ENCODE results near the gene R3HDM2.

R3HDM2 gene

DNA sequence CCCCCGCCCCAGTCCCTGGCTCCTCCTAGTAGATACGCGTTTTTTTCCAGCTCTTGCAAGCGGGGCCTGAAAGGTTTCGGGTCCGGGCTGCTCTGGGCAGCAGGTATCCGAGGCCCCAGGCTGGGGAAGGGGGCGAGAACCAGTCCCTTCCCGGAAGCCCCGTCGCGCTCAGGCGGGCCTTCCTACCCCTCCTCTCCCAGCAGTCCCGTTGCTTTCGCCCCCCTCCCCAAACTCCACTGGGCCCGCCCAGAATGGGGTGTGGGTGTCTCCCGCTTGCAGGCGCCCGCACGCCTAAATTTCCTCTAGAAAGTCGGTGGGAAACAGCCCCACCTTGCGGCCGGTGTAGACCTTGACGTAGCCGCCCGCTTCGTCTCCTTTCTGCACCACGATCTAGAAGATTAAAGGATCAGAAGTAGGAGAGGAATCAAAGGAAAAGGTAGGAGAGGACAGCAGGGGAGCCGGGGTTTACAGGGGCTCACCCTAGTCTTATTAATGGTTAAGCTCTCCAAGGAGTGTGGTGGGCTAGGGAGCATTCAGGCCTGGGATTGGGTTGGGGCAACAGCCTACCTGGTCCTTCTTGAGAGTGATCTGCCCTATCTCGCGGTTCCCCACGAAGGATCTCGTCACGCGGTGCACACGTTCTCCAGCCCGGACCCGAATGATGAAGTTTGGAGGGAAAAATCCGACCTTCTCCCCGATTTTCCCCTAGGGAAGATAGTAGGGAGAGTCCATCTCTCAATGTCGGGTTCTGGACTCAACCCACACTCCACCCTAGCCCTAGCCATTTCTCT lies 187.1 kb downstream of the R3HDM2 start:
- peaks cover 35% of the 10 kb centered on the region for H3K27me3 ChIP-seq (ENCODE audit: insufficient read depth, low read length)
- H4K12ac ChIP-seq (ENCODE audit: low read depth, low read length), result no peak overlapping the region
- no peak overlapping the region for H2BK5ac ChIP-seq (ENCODE audit: low read depth, low read length, poor library complexity)
- no peaks in the 10 kb centered on the region for H3K9me3 ChIP-seq (ENCODE audit: insufficient read depth, low read depth, low read length)
- no peak overlapping the region for H3K18ac ChIP-seq (ENCODE audit: low read length)
- no peaks in the 10 kb centered on the region for H3K79me2 ChIP-seq (ENCODE audit: control insufficient read depth, insufficient read depth, low read length, poor library complexity)
- H2AK5ac ChIP-seq (ENCODE audit: low read length), result no peak overlapping the region
- no peak overlapping the region for H3K27ac ChIP-seq (ENCODE audit: low read depth, low read length)
- H3K9ac ChIP-seq (ENCODE audit: low read length), result no peak overlapping the region
- no peak overlapping the region for H3K23ac ChIP-seq (ENCODE audit: low read length)
- no peak overlapping the region for H3K14ac ChIP-seq (ENCODE audit: low read length)
- no peak overlapping the region for H4K8ac ChIP-seq (ENCODE audit: low read depth, low read length)
- H2BK12ac ChIP-seq (ENCODE audit: low read length), result no peak overlapping the region
- H2AFZ ChIP-seq (ENCODE audit: insufficient read depth, low read length, poor library complexity), result peak overlapping the region; percentile 45
- no peak overlapping the region for H4K91ac ChIP-seq (ENCODE audit: low read depth, low read length)
- no peak overlapping the region for H3K4me3 ChIP-seq (ENCODE audit: low read depth, low read length)
- no CpG with 5 or more reads among the region's 41 CpGs for WGBS (ENCODE audit: extremely low coverage, insufficient coverage, insufficient read length)
- no peak overlapping the region for H2BK120ac ChIP-seq (ENCODE audit: insufficient read depth, low read length, poor library complexity)
- peak; percentile 81 to 90 for DNase-seq
- H3K4me1 ChIP-seq (ENCODE audit: control insufficient read depth in 1 of 2, insufficient read depth in 2 of 2, low read length in 2 of 2), result peaks cover 20 to 24% of the 10 kb centered on the region in 2 experiments
- H3K4me2 ChIP-seq (ENCODE audit: low read length), result peak overlapping the region; percentile 58
- peaks cover 2% of the 10 kb centered on the region for H3K79me1 ChIP-seq (ENCODE audit: low read length)
- no peaks in the 10 kb centered on the region for H3K36me3 ChIP-seq (ENCODE audit: control insufficient read depth in 1 of 2, insufficient read depth in 2 of 2, low read length in 2 of 2)
- no peak overlapping the region for H3K4ac ChIP-seq (ENCODE audit: low read depth, low read length)

DNA sequence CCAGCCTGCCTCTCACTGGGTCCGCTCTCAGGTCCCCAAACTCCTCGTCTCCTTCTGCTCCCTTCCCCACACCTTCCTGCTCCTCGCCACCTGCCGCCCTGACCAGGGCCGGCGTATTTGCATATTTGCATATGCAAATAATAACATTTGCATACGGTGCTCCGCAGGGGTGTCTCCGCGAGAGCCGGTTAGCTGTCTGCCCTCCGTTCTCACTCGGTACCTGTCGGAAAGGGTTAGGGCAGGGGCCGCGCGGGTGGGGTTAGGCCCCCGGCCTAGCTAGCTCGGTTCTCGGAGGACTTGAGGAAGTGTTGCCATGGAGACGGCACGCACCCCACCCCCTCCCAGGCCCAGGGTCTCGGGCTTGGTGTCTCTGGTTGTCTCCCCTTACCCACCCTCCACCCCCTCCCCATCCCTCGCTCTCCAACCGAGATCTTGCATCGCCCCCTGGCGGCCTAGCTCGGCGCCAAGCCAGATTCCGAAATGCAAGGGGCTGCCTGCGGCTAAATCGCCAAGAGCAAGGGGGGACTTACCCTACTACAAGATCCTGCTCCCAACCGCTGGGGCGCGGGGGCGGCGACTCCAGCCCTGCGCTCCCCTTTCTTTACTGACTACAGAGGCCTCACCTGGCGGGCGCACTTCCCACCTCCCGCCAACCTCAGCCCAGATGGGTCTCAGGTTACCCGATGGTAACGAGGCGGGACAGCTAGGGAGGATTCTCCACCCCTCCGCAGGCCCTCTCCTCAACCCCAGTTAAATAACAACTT lies 188.0 kb downstream of the R3HDM2 start:
- Histone ChIP-seq H3K23ac (ENCODE audit: low read length) (no peak overlapping the region), H3K4ac (ENCODE audit: low read depth, low read length) (no peak overlapping the region), H2BK5ac (ENCODE audit: low read depth, low read length, poor library complexity) (no peak overlapping the region), H3K9me3 (ENCODE audit: insufficient read depth, low read depth, low read length) (no peaks in the 10 kb centered on the region), H2BK120ac (ENCODE audit: insufficient read depth, low read length, poor library complexity) (no peak overlapping the region), H2AFZ (ENCODE audit: insufficient read depth, low read length, poor library complexity) (peak overlapping the region; percentile 43), H2AK5ac (ENCODE audit: low read length) (no peak overlapping the region), H3K27me3 (ENCODE audit: insufficient read depth, low read length) (peaks cover 44% of the 10 kb centered on the region), H3K79me1 (ENCODE audit: low read length) (peaks cover 2% of the 10 kb centered on the region), H4K12ac (ENCODE audit: low read depth, low read length) (peak overlapping the region; percentile 48), H3K4me3 (ENCODE audit: low read depth, low read length) (peak overlapping the region; percentile 29), H4K8ac (ENCODE audit: low read depth, low read length) (no peak overlapping the region), H3K14ac (ENCODE audit: low read length) (no peak overlapping the region), H3K9ac (ENCODE audit: low read length) (no peak overlapping the region), H3K18ac (ENCODE audit: low read length) (no peak overlapping the region), H2BK12ac (ENCODE audit: low read length) (no peak overlapping the region), H3K27ac (ENCODE audit: low read depth, low read length) (no peak overlapping the region), H3K4me2 (ENCODE audit: low read length) (peak overlapping the region; percentile 58), H4K91ac (ENCODE audit: low read depth, low read length) (no peak overlapping the region), H3K36me3 (ENCODE audit: control insufficient read depth in 1 of 2, insufficient read depth in 2 of 2, low read length in 2 of 2) (no peaks in the 10 kb centered on the region), H3K4me1 (ENCODE audit: control insufficient read depth in 1 of 2, insufficient read depth in 2 of 2, low read length in 2 of 2) (peaks cover 20 to 31% of the 10 kb centered on the region in 2 experiments), H3K79me2 (ENCODE audit: control insufficient read depth, insufficient read depth, low read length, poor library complexity) (peaks cover 2% of the 10 kb centered on the region)
- DNase-seq, result peak; percentile 37 to 73
- WGBS (ENCODE audit: extremely low coverage, insufficient coverage, insufficient read length), result no CpG with 5 or more reads among the region's 45 CpGs

DNA sequence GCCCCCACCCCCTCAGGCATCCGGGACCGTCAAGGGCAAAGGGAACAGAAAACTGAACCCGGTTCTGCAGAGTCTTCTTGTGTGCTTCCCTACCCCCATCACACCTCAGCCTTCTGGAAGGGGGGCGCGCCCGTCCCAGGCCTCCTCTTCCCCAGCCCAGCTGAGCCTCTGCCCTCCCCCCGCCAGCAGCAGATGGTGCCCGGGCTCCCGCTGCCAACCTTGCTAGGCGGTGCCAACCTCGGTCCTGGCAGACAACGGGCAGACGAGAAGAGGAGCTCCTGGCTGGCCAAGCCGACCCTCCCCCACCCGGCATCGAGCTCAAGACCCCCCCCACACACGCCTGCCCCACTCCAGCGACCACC lies 188.5 kb downstream of the R3HDM2 start:
- Histone ChIP-seq H3K18ac (ENCODE audit: low read length) (no peak overlapping the region), H3K14ac (ENCODE audit: low read length) (no peak overlapping the region), H2BK5ac (ENCODE audit: low read depth, low read length, poor library complexity) (no peak overlapping the region), H3K4me2 (ENCODE audit: low read length) (peak overlapping the region; percentile 58), H3K23ac (ENCODE audit: low read length) (no peak overlapping the region), H4K91ac (ENCODE audit: low read depth, low read length) (no peak overlapping the region), H3K4me3 (ENCODE audit: low read depth, low read length) (no peak overlapping the region), H2AK5ac (ENCODE audit: low read length) (no peak overlapping the region), H2BK120ac (ENCODE audit: insufficient read depth, low read length, poor library complexity) (no peak overlapping the region), H3K36me3 (ENCODE audit: control insufficient read depth in 1 of 2, insufficient read depth in 2 of 2, low read length in 2 of 2) (no peaks in the 10 kb centered on the region), H4K12ac (ENCODE audit: low read depth, low read length) (no peak overlapping the region), H3K27ac (ENCODE audit: low read depth, low read length) (no peak overlapping the region), H3K4ac (ENCODE audit: low read depth, low read length) (no peak overlapping the region), H4K8ac (ENCODE audit: low read depth, low read length) (no peak overlapping the region), H3K4me1 (ENCODE audit: control insufficient read depth in 1 of 2, insufficient read depth in 2 of 2, low read length in 2 of 2) (peaks cover 20 to 33% of the 10 kb centered on the region in 2 experiments), H3K9me3 (ENCODE audit: insufficient read depth, low read depth, low read length) (peaks cover 2% of the 10 kb centered on the region), H3K79me1 (ENCODE audit: low read length) (peaks cover 2% of the 10 kb centered on the region), H2AFZ (ENCODE audit: insufficient read depth, low read length, poor library complexity) (no peak overlapping the region), H3K27me3 (ENCODE audit: insufficient read depth, low read length) (peaks cover 49% of the 10 kb centered on the region), H2BK12ac (ENCODE audit: low read length) (no peak overlapping the region), H3K9ac (ENCODE audit: low read length) (no peak overlapping the region), H3K79me2 (ENCODE audit: control insufficient read depth, insufficient read depth, low read length, poor library complexity) (peaks cover 2% of the 10 kb centered on the region)
- DNase-seq, result no peak
- WGBS (ENCODE audit: extremely low coverage, insufficient coverage, insufficient read length), result no CpG with 5 or more reads among the region's 18 CpGs

DNA sequence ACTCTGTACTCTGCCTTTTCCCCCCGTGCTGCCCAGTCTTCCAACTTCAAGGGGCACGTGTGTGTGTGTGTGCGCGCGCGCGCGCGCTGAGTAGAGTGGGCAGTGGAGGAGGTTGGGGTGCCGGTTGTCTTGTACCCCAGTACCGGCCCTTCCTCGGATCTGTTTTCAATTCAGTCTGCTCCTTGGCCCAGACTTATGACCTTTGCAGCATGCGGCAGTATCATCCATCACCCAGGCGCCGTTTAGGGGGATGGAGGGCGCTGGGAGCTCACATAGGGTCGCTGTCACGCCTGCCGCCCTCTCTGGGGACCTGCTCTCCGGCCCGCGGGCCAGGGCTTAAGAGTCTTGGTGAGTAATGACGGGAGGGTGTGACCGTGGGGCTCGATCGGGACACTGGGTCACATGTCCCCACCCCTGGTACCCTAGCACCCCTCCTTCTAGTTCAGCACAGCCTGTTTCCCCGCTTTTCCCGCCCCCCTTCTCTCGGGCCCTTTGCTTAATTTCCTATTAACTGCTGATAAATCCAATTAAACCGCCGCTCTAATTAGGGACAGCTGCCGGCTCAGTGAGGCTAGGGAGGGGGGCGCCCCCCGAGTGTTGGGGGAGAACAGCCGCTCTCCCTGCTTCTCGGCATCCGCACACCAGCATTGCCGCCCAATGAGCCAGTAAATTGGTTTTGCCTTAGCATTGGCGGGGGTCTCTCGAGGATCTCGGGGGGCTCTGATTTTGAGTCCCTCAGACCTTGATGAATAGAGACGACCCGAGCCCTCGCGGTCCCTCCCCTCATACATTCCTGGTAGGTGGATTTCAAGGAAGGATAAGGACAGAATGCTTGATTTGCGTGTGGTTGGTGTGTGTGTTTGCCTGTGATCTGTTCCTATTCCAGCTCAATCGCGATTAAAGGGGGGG lies 189.2 kb downstream of the R3HDM2 start:
- Histone ChIP-seq H2BK120ac (ENCODE audit: insufficient read depth, low read length, poor library complexity) (no peak overlapping the region), H2BK12ac (ENCODE audit: low read length) (no peak overlapping the region), H3K4ac (ENCODE audit: low read depth, low read length) (no peak overlapping the region), H2AK5ac (ENCODE audit: low read length) (no peak overlapping the region), H4K91ac (ENCODE audit: low read depth, low read length) (no peak overlapping the region), H4K8ac (ENCODE audit: low read depth, low read length) (no peak overlapping the region), H4K12ac (ENCODE audit: low read depth, low read length) (no peak overlapping the region), H3K4me1 (ENCODE audit: control insufficient read depth in 1 of 2, insufficient read depth in 2 of 2, low read length in 2 of 2) (peaks cover 20 to 33% of the 10 kb centered on the region in 2 experiments), H3K4me2 (ENCODE audit: low read length) (no peak overlapping the region), H3K18ac (ENCODE audit: low read length) (no peak overlapping the region), H3K36me3 (ENCODE audit: control insufficient read depth in 1 of 2, insufficient read depth in 2 of 2, low read length in 2 of 2) (no peaks in the 10 kb centered on the region), H3K14ac (ENCODE audit: low read length) (no peak overlapping the region), H2BK5ac (ENCODE audit: low read depth, low read length, poor library complexity) (no peak overlapping the region), H3K23ac (ENCODE audit: low read length) (no peak overlapping the region), H2AFZ (ENCODE audit: insufficient read depth, low read length, poor library complexity) (no peak overlapping the region), H3K9ac (ENCODE audit: low read length) (no peak overlapping the region), H3K27me3 (ENCODE audit: insufficient read depth, low read length) (peaks cover 56% of the 10 kb centered on the region), H3K79me2 (ENCODE audit: control insufficient read depth, insufficient read depth, low read length, poor library complexity) (peaks cover 2% of the 10 kb centered on the region), H3K9me3 (ENCODE audit: insufficient read depth, low read depth, low read length) (peaks cover 3% of the 10 kb centered on the region), H3K27ac (ENCODE audit: low read depth, low read length) (no peak overlapping the region), H3K4me3 (ENCODE audit: low read depth, low read length) (no peak overlapping the region), H3K79me1 (ENCODE audit: low read length) (peaks cover 2% of the 10 kb centered on the region)
- no CpG with 5 or more reads among the region's 48 CpGs for WGBS (ENCODE audit: extremely low coverage, insufficient coverage, insufficient read length)
- DNase-seq, result no peak

Measured in trophoblast cell (in vitro differentiated cells and primary cell).